GM12872 (cell line): ENCODE data around the gene ANKMY1.

ENCODE experiments used
- TF ChIP-seq, protein P1 (sequence below): IDR thresholded peaks from 3 replicates; pipeline ENCODE4 v1.5.1; 2011; ENCODE audit warnings: low read depth, mild to moderate bottlenecking, low read length, moderate library complexity; ENCODE audit not compliant: insufficient read depth

ANKMY1 gene

DNA sequence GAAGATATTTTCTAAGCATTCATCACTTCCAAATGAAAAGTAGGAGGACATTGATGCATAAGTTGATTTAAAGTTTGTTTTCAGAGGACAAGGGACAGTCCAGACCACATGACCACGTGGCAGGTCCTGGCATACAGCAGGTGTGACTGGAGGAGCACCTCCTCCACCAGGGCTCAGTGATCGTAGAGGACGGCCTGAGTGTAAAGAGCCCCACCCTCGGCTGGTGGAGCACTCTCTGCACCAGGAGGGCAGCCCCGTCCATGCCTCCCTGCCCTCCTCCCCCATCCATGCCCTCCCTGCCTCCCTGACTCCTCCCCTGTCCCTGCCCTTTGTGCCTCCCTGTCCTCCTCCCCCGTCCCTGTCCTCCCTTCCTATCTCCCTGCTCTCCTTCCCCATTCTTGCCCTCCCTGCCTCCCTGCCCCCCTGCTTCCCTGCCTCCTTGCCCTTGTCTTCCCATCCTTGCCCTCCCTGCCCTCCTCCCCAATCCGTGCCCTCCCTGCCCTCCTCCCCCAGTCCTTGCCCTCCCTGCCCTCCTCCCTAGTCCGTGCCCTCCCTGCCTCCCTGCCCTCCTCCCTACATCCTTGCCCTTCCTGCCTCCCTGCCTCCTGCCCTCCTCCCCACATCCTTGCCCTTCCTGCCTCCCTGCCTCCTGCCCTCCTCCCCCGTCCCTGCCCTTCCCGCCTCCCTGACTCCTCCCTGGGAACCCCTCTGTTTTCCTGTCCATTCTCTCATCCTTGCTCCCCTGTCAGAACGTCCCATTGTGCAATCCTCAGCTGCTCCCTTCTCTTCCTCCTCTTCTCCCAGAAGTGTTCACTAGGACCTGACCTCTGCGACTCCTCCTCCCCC lies 47.9 kb downstream of the ANKMY1 start:
- TF ChIP-seq, protein P1, sequence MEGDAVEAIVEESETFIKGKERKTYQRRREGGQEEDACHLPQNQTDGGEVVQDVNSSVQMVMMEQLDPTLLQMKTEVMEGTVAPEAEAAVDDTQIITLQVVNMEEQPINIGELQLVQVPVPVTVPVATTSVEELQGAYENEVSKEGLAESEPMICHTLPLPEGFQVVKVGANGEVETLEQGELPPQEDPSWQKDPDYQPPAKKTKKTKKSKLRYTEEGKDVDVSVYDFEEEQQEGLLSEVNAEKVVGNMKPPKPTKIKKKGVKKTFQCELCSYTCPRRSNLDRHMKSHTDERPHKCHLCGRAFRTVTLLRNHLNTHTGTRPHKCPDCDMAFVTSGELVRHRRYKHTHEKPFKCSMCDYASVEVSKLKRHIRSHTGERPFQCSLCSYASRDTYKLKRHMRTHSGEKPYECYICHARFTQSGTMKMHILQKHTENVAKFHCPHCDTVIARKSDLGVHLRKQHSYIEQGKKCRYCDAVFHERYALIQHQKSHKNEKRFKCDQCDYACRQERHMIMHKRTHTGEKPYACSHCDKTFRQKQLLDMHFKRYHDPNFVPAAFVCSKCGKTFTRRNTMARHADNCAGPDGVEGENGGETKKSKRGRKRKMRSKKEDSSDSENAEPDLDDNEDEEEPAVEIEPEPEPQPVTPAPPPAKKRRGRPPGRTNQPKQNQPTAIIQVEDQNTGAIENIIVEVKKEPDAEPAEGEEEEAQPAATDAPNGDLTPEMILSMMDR, result no peak

DNA sequence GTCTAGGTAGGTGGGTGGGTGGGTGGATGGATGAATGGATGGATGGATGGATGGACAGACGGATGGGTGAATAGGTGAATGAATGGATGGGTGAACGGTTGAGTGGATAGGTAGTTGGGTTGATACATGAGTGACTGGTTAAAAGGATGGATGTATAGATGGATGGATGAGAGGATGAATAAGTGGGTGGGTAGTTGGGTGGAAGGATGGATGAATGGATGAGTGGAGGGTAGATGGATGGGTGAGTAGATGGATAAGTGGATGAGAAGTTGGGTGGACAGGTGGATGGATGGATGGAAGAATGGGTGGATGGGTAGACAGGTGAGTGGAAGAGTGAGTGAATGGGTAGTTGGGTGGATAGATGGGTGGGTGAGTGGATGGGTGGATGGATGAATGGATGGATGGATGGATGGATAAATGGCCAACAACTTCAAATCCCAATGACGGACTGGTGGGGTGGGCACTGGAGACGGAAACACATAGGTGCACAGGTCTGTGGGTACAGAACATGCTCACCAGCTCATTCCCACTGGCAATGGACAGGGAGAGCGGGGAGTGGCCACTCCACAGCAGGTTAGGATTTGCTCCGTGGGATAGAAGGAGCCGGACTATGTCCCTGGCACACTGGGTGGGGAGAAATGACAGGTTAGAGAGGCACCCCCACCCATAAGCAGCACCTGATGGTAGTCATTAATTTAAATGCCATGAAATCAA lies 48.8 kb downstream of the ANKMY1 start:
- TF ChIP-seq, protein P1, result no peak

DNA sequence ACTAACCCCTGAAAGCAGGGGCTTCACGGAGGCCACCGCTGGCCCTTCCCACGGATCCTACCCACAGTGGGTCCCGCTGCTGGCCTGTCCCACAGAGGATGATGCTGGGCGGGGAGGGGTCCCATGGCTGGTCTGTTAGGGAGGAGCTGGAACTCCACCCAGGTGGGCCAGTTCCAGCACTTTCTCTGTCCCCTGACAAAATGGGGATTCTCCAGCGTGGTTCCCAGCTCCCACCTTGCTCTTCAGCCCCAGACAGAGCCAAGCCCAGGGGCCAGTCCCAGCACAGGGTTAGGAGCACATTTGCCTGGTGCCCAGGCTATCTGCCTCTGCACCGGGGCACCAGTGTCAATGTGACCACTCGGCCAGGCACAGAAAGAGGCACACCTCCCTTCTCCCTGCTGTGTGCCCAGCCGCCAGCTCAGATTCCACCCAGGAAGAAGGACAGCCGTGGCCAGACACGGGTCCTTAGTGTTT lies 50.0 kb downstream of the ANKMY1 start:
- TF ChIP-seq, protein P1, result no peak

DNA sequence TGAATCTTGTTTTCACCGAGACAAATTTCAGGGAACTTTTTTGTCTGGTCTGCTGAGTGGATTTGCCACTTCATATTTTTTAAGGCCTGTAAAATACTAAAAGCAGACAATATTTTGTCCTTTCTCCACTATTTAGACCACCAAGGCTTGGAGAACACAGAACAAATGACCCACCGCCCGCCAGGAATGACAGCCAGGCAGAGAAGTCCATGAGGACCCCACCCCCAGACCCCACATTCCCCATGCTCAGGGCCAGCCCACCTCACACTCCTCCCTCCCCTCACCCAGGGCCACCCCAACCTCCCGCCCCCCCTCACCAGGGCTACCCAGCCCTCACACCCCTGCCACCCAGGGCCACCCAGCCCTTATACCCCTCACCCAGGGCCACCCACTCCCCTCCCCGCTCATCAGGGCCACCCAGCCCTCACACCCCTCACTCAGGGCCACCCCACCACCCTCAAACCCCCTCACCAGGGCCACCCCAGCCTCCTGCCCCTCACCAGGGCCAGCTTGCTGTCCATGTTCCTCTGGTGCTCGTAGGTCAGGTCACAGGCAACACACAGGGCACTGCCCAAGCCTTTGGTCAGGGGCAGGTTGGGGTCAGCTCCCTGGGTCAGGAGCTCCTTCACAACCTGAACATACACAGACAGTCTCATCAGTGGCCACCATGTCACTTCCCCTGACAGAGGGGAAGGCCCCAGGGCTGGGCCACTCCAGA lies 50.6 kb downstream of the ANKMY1 start:
- TF ChIP-seq, protein P1, result no peak

DNA sequence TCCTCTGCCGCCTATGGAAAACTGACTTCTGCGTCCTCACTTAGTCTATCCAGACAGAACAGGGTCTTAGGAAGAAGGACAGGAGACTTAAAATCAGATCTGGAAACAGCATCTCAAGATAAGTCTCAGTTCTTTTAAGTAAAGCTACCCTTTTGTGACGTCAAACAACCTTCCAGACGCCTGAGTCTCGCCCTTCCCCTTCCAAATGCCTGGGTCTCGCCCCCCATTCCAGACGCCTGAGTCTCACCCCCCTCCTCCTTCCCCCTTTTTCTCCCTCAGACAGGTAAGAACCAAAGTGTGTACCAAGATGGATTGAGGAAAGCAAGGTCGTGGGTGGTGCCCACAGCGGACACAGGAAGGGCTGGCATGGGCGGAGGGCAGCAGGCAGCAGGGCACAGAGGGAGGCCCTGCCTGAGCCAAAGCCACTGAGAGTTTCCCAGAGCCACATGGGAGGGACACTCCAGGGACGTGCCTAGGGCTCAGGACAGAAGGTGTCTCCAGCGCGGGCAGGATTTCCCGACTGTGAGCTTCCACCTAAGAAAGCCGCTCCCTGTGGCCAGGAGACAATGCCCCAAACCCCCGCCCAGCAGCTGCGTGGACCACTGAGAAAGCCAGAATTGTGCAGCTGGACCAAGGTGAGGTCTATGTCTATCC lies 51.3 kb downstream of the ANKMY1 start:
- TF ChIP-seq, protein P1, result no peak

DNA sequence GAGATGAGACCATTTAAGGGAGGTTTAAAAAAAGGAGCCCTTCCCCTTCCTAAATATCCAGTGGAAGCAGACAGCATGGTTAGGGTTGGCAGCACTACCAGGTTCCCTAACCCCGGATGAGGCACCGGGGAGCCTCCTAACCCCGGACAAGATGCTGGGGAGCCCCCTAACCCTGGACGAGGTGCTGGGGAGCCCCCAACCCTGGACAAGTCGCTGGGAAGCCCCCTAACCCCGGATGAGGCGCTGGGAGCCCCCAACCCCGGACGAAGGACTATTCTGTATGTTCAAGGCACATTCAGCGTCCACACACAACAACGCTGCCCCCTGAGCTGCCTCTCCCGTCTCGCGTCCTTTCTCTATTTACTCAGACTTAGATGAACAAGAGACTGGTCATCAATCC lies 51.9 kb downstream of the ANKMY1 start:
- TF ChIP-seq, protein P1, result no peak
